HK-2 (cell line): Measurements from ENCODE around the gene ZFAND3.

Experiments used
- DNase-seq: peaks from one replicate; pipeline ENCODE4 v3.0.0-alpha.2; 2018; ENCODE audit not compliant: unreplicated experiment

Gene ZFAND3

GRCh38 chr6:38169221-38169976 is 349.9 kb downstream of the ZFAND3 start:
- DNase-seq: no peak

DNA sequence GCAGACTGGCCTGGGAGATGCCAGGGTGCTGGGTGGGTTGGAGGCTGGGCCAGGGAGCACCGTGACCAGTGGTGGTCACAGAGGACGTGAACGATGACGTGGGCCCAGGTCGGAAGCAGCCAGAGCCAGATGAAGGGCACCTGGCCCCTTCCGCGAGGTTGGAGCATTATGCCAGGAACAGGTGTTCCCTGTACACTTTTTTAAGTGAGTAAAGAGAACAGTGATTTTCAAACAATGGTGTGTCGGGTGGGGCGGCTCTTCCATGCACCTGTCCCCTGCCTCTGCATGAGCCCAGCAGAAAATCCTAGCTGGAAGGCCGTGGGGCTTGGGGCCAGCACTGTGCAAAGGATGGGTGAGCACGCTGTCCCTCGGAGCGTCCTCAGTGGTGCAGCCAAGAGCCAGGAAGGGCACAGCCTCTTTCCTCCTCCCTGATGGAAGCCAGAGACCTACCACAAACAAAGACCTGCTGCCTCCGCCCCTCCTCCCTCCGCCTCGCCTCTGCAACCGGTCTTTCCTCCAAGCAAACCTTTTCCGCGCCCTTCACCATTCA is 350.5 kb downstream of the ZFAND3 start:
- DNase-seq: no peak

DNA sequence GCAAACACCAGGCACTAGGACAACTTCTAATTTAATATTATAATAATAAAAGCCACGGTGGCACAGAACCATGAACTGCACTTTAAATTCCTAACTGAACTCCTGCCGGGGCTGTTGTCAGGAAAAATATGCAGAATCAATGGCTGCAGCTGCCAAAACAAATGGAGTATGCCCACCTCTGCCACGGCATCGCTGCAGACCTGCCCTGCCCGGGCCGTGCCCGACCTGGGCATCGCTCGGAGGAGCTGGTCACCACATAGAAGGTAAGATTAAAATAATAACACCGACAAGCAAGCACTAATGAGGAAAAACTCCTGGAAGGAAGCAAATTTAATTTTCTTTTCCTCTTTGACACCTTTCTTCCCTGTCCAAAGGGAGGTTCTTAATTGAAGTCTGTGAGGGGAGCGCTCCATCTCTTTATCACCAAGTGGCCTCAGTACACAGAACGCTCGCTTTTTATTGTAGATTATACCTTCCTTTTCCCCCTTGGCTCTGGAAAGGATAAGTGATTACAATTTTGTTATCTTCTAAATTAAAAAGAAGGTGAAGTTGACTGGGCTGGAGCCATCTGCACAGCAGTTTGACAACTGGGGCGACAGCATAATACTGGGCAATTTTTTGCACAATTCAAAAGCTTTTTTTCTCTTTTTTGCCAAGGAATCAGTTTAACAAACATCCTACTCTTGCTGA is 351.3 kb downstream of the ZFAND3 start:
- no peak for DNase-seq

DNA sequence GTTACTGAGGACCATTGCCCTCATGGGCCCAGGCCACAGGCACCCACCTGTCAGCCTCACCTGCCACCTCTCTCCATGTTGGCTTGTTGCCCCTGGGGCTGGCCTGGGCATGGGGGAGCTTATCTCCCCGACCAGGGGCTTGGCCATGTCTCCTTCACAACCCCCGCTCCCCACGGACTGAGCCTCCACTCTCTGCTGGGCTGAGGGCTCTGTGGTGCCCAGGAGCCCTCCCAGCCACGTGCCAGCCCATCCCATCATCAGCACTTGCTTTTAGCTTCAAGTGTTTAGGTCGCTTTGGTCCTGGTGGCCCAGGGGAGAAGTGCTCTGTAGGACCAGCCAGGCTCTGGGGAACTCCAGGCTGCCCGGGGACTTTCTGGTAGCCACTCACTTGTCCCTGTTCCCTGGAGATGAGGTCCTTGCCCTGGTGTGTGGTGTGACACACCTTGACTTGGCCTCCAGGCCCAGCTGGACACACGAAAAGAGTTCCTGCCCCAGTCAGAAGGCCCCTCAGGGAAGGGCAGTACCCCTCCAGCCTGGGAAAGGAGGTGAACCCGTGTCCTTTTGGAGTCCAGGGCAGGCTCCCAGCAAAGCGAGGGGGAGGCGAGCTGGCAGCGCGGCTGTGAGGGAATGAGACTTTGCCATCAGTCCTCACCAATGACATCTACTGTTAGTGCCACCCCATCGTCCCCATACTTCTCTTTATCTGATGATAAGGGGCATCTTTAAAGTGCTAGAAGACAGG is 352.6 kb downstream of the ZFAND3 start:
- DNase-seq: no peak

- no peak for DNase-seq
These were observed 353.3 kb downstream of the ZFAND3 start for GRCh38 chr6:38172739-38173410.

- DNase-seq: no peak
These were observed 354.4 kb downstream of the ZFAND3 start for GRCh38 chr6:38173909-38174308.

DNA sequence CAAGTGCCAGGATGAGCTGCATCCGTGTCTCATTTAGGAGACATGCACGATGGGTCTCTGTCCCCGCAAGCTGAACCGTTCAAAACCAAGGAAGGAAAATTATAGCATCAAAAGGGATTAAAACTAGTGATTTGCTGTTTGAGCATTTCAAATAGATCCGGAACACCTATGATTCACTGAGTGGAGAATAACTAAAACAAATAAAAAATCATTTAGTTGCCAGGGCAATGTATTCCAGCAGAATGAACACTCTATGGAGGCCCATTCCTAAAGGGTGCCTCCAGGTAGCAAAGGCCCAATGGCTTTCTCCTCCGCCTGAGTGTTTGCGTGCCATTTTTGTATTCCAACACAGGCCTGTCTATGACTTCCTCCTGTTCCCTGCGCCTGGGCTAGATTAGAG is 354.8 kb downstream of the ZFAND3 start:
- no peak for DNase-seq

- DNase-seq: no peak
These were observed 355.4 kb downstream of the ZFAND3 start for GRCh38 chr6:38174806-38175495.

- DNase-seq: no peak
These were observed 356.3 kb downstream of the ZFAND3 start for GRCh38 chr6:38175786-38176185.

GRCh38 chr6:38176797-38177751 is 357.5 kb downstream of the ZFAND3 start:
- no peak for DNase-seq

GRCh38 chr6:38177882-38178583 is 358.5 kb downstream of the ZFAND3 start:
- no peak for DNase-seq

- DNase-seq: no peak
These were observed 359.0 kb downstream of the ZFAND3 start for GRCh38 chr6:38178584-38178886.

DNA sequence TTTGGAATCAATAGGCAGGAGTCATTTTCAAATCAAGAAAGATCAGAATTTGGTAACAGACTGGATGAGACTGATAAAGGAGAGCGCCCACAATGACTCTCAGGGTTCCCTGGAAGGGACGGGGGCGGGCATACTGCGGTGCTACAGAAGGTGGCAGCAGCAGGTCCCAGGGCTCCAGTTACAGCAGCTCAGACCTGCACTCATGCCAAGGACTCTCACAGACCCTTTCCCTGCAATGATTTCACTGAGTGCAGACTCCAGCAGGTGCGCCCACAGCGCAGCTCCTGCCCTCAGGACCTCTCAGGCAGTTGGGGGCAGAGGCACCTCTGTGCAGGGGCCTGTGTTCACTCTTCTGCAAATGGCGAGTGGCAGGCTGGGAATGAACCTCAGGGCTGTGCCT is 359.8 kb downstream of the ZFAND3 start:
- DNase-seq: no peak

DNA sequence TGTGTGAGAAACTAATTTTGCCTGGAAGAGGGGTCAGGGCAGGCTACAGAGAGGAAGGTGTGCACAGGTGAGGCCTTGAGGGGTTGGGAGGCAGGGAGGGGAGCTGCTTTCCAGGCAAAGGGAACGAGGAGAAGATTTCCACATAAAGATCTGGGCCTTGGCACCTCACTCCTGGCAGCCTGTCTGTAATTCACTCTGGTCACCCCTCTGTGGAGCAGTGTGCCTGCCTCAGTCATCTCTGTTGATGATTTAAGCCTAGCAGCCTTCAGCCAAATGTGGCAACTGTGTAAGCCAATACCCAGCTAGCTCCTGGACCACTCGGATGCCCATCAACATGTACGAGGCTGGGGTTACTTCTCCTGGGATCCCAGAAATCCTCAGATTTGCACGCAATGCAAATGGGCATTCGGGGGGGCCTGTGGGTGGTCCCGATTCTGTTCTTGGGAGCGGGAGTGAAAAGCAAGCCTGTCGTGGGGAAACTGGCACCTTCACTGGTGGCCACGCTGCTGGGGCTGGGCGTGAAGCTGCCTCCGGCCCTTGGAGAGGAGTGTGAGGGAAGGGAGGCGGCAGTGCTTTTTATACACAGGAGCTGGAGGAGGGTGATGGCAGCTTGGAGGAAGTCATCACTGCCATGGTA is 360.4 kb downstream of the ZFAND3 start:
- no peak for DNase-seq

- DNase-seq: no peak
These were observed 361.1 kb downstream of the ZFAND3 start for GRCh38 chr6:38180586-38180985.

DNA sequence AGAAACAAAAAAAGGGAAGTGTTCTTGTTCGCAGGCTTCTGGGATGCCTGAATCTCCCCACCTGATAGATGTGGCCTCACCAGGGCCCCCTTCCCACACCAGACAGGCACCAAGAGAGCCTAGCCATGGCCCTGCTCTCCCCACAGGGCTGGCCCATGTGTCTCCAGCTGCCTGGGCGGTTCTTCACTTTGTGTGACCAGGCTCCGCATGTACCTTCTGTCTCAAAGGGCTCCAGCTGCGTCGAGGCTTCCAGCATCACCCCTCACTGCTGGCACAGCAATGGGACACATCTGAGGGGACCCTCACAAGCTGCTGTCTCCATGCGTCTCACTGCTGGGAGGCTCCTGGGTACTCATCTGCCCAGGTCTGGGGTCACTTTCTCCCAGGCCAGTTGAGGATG is 362.9 kb downstream of the ZFAND3 start:
- DNase-seq: no peak

GRCh38 chr6:38183856-38184584 is 364.5 kb downstream of the ZFAND3 start:
- DNase-seq: no peak

GRCh38 chr6:38184585-38185080 is 365.1 kb downstream of the ZFAND3 start:
- DNase-seq: no peak
